ENCODE data around the gene PLSCR2.
"Not testable (repeated sequence)": the region's sequence is repeated elsewhere in the genome, so short reads cannot be mapped to it uniquely, and the experiment has no call there.

PLSCR2 gene

GRCh38 chr3:146414010-146414409 lies 55.4 kb downstream of the PLSCR2 start:
- no peak for DNase-seq

GRCh38 chr3:146412711-146413110 lies 56.6 kb downstream of the PLSCR2 start:
- not testable (repeated sequence) for DNase-seq

GRCh38 chr3:146407956-146408355 lies 61.4 kb downstream of the PLSCR2 start:
- DNase-seq = no peak

- DNase-seq = peak; percentile 80
Measured at GRCh38 chr3:146404436-146404835, 64.9 kb downstream of the PLSCR2 start.

GRCh38 chr3:146403792-146404191 lies 65.6 kb downstream of the PLSCR2 start:
- no peak for DNase-seq

GRCh38 chr3:146396792-146397191 lies 72.6 kb downstream of the PLSCR2 start:
- DNase-seq = no peak

- no peak for DNase-seq
Measured at GRCh38 chr3:146395164-146395563, 74.2 kb downstream of the PLSCR2 start.

- DNase-seq = peak; percentile 88
Measured at GRCh38 chr3:146390957-146391356, 78.4 kb downstream of the PLSCR2 start.

- no peak for DNase-seq
Measured at GRCh38 chr3:146390006-146390772, 79.2 kb downstream of the PLSCR2 start.

GRCh38 chr3:146387566-146387965 lies 81.8 kb downstream of the PLSCR2 start:
- DNase-seq = no peak

- no peak for DNase-seq
Measured at GRCh38 chr3:146386936-146387335, 82.4 kb downstream of the PLSCR2 start.

GRCh38 chr3:146384786-146385185 lies 84.6 kb downstream of the PLSCR2 start:
- no peak for DNase-seq
